ENCODE data around the gene ELMO1. TPM values are rescaled to one million over a fixed set of nuclear protein-coding genes. Genes with fewer than 3 reads are reported as not detected.

The ELMO1 gene
- total RNA-seq, 1 donor from 2014 or later = 151 TPM

GRCh38 chr7:37323966-37324365, 124.7 kb downstream of the ELMO1 start:
- Mint-ChIP-seq H3K36me3 (ENCODE audit: low read depth, unreplicated experiment) (peaks cover 10% of the 10 kb centered on the region), H3K4me1 (ENCODE audit: unreplicated experiment) (peaks cover 18% of the 10 kb centered on the region), H3K4me3 (ENCODE audit: unreplicated experiment) (no peak overlapping the region), H3K9me3 (ENCODE audit: unreplicated experiment) (no peaks in the 10 kb centered on the region), H3K27ac (ENCODE audit: unreplicated experiment) (no peak overlapping the region), H3K27me3 (ENCODE audit: unreplicated experiment) (peaks cover 2% of the 10 kb centered on the region)
- TF ChIP-seq CTCF (IDR thresholded peaks at IDR 0.05; ENCODE audit: unreplicated experiment) = no peak
- no peak for DNase-seq (ENCODE audit: low spot score)

GRCh38 chr7:37322831-37323230, 125.8 kb downstream of the ELMO1 start:
- Mint-ChIP-seq H3K27ac (ENCODE audit: unreplicated experiment) (no peak overlapping the region), H3K27me3 (ENCODE audit: unreplicated experiment) (no peaks in the 10 kb centered on the region), H3K4me3 (ENCODE audit: unreplicated experiment) (no peak overlapping the region), H3K9me3 (ENCODE audit: unreplicated experiment) (no peaks in the 10 kb centered on the region), H3K4me1 (ENCODE audit: unreplicated experiment) (peaks cover 11% of the 10 kb centered on the region), H3K36me3 (ENCODE audit: low read depth, unreplicated experiment) (peaks cover 4% of the 10 kb centered on the region)
- no peak for DNase-seq (ENCODE audit: low spot score)
- TF ChIP-seq CTCF (IDR thresholded peaks at IDR 0.05; ENCODE audit: unreplicated experiment) = no peak

- H3K9me3 Mint-ChIP-seq (ENCODE audit: unreplicated experiment) = no peaks in the 10 kb centered on the region
- H3K4me1 Mint-ChIP-seq (ENCODE audit: unreplicated experiment) = peaks cover 14% of the 10 kb centered on the region
- H3K27me3 Mint-ChIP-seq (ENCODE audit: unreplicated experiment) = no peaks in the 10 kb centered on the region
- H3K4me3 Mint-ChIP-seq (ENCODE audit: unreplicated experiment) = no peak overlapping the region
- no peak overlapping the region for H3K27ac Mint-ChIP-seq (ENCODE audit: unreplicated experiment)
- no peak for DNase-seq (ENCODE audit: low spot score)
- TF ChIP-seq CTCF (IDR thresholded peaks at IDR 0.05; ENCODE audit: unreplicated experiment) = no peak
- peaks cover 10% of the 10 kb centered on the region for H3K36me3 Mint-ChIP-seq (ENCODE audit: low read depth, unreplicated experiment)
These were observed 127.7 kb downstream of the ELMO1 start for GRCh38 chr7:37320848-37321468.

GRCh38 chr7:37320140-37320847, 128.4 kb downstream of the ELMO1 start:
- peaks cover 17% of the 10 kb centered on the region for H3K4me1 Mint-ChIP-seq (ENCODE audit: unreplicated experiment)
- DNase-seq (ENCODE audit: low spot score) = no peak
- H3K27ac Mint-ChIP-seq (ENCODE audit: unreplicated experiment) = no peak overlapping the region

More at GRCh38 chr7:37320140-37320847, 128.4 kb downstream of the ELMO1 start:
- Mint-ChIP-seq H3K36me3 (ENCODE audit: low read depth, unreplicated experiment) (peaks cover 10% of the 10 kb centered on the region), H3K9me3 (ENCODE audit: unreplicated experiment) (no peaks in the 10 kb centered on the region), H3K4me3 (ENCODE audit: unreplicated experiment) (no peak overlapping the region), H3K27me3 (ENCODE audit: unreplicated experiment) (no peaks in the 10 kb centered on the region)
- TF ChIP-seq CTCF (IDR thresholded peaks at IDR 0.05; ENCODE audit: unreplicated experiment) = no peak

Measured in endothelial cell (in vitro differentiated cells).